H9 (cell line): Measurements from ENCODE around the gene ERVV-1. TPM values are rescaled to one million over a fixed set of nuclear protein-coding genes. Genes with fewer than 3 reads are reported as not detected.

Experiments used
- DNase-seq: peaks from one replicate; pipeline ENCODE4 v3.0.0-alpha.2; 2017
- H2AFZ ChIP-seq: one replicate; pipeline ENCODE4 v1.6.1; 2013; ENCODE audit warnings: mild to moderate bottlenecking, low read length, control low read depth, moderate library complexity
- H2AK5ac ChIP-seq: 2 replicates; pipeline ENCODE4 v1.6.1; 2013; ENCODE audit warnings: low read length, control low read depth, mixed read lengths; ENCODE audit not compliant: insufficient read length
- H2BK120ac ChIP-seq: one replicate; pipeline ENCODE4 v1.6.1; 2013; ENCODE audit warnings: low read depth, mild to moderate bottlenecking, low read length, control low read depth, inconsistent platforms; ENCODE audit not compliant: poor library complexity, severe bottlenecking
- H2BK12ac ChIP-seq: 2 replicates; pipeline ENCODE4 v1.6.1; 2013; ENCODE audit warnings: low read length, control low read depth, mixed read lengths, low read depth; ENCODE audit not compliant: insufficient read length
- H2BK15ac ChIP-seq: 2 replicates; pipeline ENCODE4 v1.6.1; 2013; ENCODE audit warnings: low read depth, low read length, control low read depth
- H2BK20ac ChIP-seq: one replicate; pipeline ENCODE4 v1.6.1; 2013; ENCODE audit warnings: low read depth, mild to moderate bottlenecking, low read length, control low read depth, inconsistent platforms; ENCODE audit not compliant: poor library complexity, severe bottlenecking
- H2BK5ac ChIP-seq: 2 replicates; pipeline ENCODE4 v1.6.1; 2013; ENCODE audit warnings: low read length, control low read depth, mixed read lengths; ENCODE audit not compliant: insufficient read length
- H3K14ac ChIP-seq: 2 replicates; pipeline ENCODE4 v1.6.1; 2013; ENCODE audit warnings: low read length, control low read depth; ENCODE audit not compliant: insufficient read depth
- H3K18ac ChIP-seq: 2 replicates; pipeline ENCODE4 v1.6.1; 2013; ENCODE audit warnings: low read depth, mild to moderate bottlenecking, mixed read lengths, low read length, control low read depth; ENCODE audit not compliant: insufficient read length
- H3K23ac ChIP-seq: 2 replicates; pipeline ENCODE4 v1.6.1; 2013; ENCODE audit warnings: low read length, control low read depth, mixed read lengths, low read depth; ENCODE audit not compliant: insufficient read length
- H3K23me2 ChIP-seq: 2 replicates; pipeline ENCODE4 v1.6.1; 2013; ENCODE audit warnings: low read depth, mild to moderate bottlenecking, mixed read lengths, low read length, control low read depth; ENCODE audit not compliant: insufficient read length, poor library complexity, severe bottlenecking
- H3K27ac ChIP-seq: 2 replicates; pipeline ENCODE4 v1.5.1; 2013; ENCODE audit warnings: low read length, control low read depth, mixed read lengths, low read depth; ENCODE audit not compliant: insufficient read length
- H3K27me3 ChIP-seq: 2 replicates; pipeline ENCODE4 v1.6.1; 2013; ENCODE audit warnings: low read length, control low read depth, inconsistent platforms; ENCODE audit not compliant: insufficient read depth
- H3K4ac ChIP-seq: 2 replicates; pipeline ENCODE4 v1.6.1; 2013; ENCODE audit warnings: low read depth, mild to moderate bottlenecking, control low read depth, inconsistent platforms, low read length, moderate library complexity
- H3K4me1 ChIP-seq: 2 replicates; pipeline ENCODE4 v1.6.1; 2013; ENCODE audit warnings: low read length, control low read depth, inconsistent platforms; ENCODE audit not compliant: insufficient read depth
- H3K4me2 ChIP-seq: 2 replicates; pipeline ENCODE4 v1.6.1; 2013; ENCODE audit warnings: low read length, control low read depth, mixed read lengths; ENCODE audit not compliant: insufficient read length, insufficient read depth
- H3K56ac ChIP-seq: 2 replicates; pipeline ENCODE4 v1.6.1; 2013; ENCODE audit warnings: low read depth, mild to moderate bottlenecking, mixed read lengths, low read length, control low read depth; ENCODE audit not compliant: insufficient read length
- H3K79me1 ChIP-seq: 2 replicates; pipeline ENCODE4 v1.6.1; 2013; ENCODE audit warnings: low read depth, mild to moderate bottlenecking, moderate library complexity, low read length, control low read depth, inconsistent platforms; ENCODE audit not compliant: insufficient read depth, poor library complexity, severe bottlenecking
- H3K79me2 ChIP-seq: 2 replicates; pipeline ENCODE4 v1.6.1; 2013; ENCODE audit warnings: low read length, control low read depth, inconsistent platforms; ENCODE audit not compliant: insufficient read depth
- H3K9ac ChIP-seq: 2 replicates; pipeline ENCODE4 v1.6.1; 2013; ENCODE audit warnings: low read length, control low read depth, mixed read lengths; ENCODE audit not compliant: insufficient read length; ENCODE audit errors: extremely low read depth
- H3K9me3 ChIP-seq: one replicate; pipeline ENCODE4 v1.6.1; 2013; ENCODE audit warnings: low read depth, low read length, inconsistent platforms; ENCODE audit not compliant: control insufficient read depth
- H3T11ph ChIP-seq: one replicate; pipeline ENCODE4 v1.6.1; 2013; ENCODE audit warnings: mild to moderate bottlenecking, low read length, control low read depth, inconsistent platforms
- H4K20me1 ChIP-seq: one replicate; pipeline ENCODE4 v1.6.1; 2013; ENCODE audit not compliant: control insufficient read depth, insufficient read length, insufficient read depth
- H4K5ac ChIP-seq: 2 replicates; pipeline ENCODE4 v1.6.1; 2013; ENCODE audit warnings: low read depth, mild to moderate bottlenecking, mixed read lengths, low read length, control low read depth; ENCODE audit not compliant: insufficient read length
- H4K8ac ChIP-seq: replicated peaks from 2 replicates; pipeline ENCODE4 v1.6.1; 2013; ENCODE audit warnings: low read length, control low read depth, mixed read lengths, low read depth; ENCODE audit not compliant: insufficient read length
- H4K91ac ChIP-seq: 2 replicates; pipeline ENCODE4 v1.6.1; 2013; ENCODE audit warnings: low read depth, mild to moderate bottlenecking, moderate library complexity, mixed read lengths, low read length, control low read depth; ENCODE audit not compliant: insufficient read length
- H3K27ac Mint-ChIP-seq, 3 experiments: 2 replicates in 2 of 3; 3 replicates in 1 of 3; pipeline ENCODE4 v1.8.0; 2020 to 2021; ENCODE audit warnings: mixed read lengths in 3 of 3, mild to moderate bottlenecking in 1 of 3, moderate library complexity in 1 of 3
- H3K27me3 Mint-ChIP-seq: 2 replicates; pipeline ENCODE4 v1.8.0; 2021; ENCODE audit warnings: low read depth, mild to moderate bottlenecking, moderate library complexity, mixed read lengths
- H3K36me3 Mint-ChIP-seq, 3 experiments: 2 replicates in 2 of 3; 3 replicates in 1 of 3; pipeline ENCODE4 v1.8.0; 2020 to 2021; ENCODE audit warnings: low read depth in 3 of 3, mixed read lengths in 3 of 3; ENCODE audit not compliant: insufficient read depth in 1 of 3
- H3K4me1 Mint-ChIP-seq, 2 experiments: 2 replicates each; pipeline ENCODE4 v1.8.0; 2020; ENCODE audit warnings: mixed read lengths in 2 of 2
- H3K4me3 Mint-ChIP-seq, 2 experiments: 2 replicates in 1 of 2; 3 replicates in 1 of 2; pipeline ENCODE4 v1.8.0; 2020 to 2021; ENCODE audit warnings: mild to moderate bottlenecking in 2 of 2, mixed read lengths in 2 of 2, moderate library complexity in 1 of 2
- H3K9me3 Mint-ChIP-seq, 2 experiments: 2 replicates in 1 of 2; 3 replicates in 1 of 2; pipeline ENCODE4 v1.8.0; 2020; ENCODE audit warnings: mild to moderate bottlenecking in 2 of 2, mixed read lengths in 2 of 2, moderate library complexity in 1 of 2
- CTCF ChIP-seq: fragments of 200-600 bp; sonication (generic); conservative IDR thresholded peaks from 3 replicates; pipeline ENCODE4 v1.8.0; 2021; ENCODE audit warnings: antibody characterized with exemption, mild to moderate bottlenecking
- WGBS: extraction: QIAGEN DNeasy Blood & Tissue Kit; methylation state at CpG from one replicate; pipeline ENCODE4 v1.1.7; 2013; ENCODE audit warnings: missing lambda C conversion rate, low lambda C conversion rate, mixed read lengths; ENCODE audit not compliant: insufficient read length; ENCODE audit errors: extremely low coverage; 5-methylcytosine and 5-hydroxymethylcytosine counted together
- total RNA-seq: library from RNA; stranded (reverse); gene quantifications from 2 replicates; pipeline ENCODE4 v1.2.1, GENCODE V29; 2021

ERVV-1 gene
- total RNA-seq, 1 experiment from 2014 or later: not detected

DNA sequence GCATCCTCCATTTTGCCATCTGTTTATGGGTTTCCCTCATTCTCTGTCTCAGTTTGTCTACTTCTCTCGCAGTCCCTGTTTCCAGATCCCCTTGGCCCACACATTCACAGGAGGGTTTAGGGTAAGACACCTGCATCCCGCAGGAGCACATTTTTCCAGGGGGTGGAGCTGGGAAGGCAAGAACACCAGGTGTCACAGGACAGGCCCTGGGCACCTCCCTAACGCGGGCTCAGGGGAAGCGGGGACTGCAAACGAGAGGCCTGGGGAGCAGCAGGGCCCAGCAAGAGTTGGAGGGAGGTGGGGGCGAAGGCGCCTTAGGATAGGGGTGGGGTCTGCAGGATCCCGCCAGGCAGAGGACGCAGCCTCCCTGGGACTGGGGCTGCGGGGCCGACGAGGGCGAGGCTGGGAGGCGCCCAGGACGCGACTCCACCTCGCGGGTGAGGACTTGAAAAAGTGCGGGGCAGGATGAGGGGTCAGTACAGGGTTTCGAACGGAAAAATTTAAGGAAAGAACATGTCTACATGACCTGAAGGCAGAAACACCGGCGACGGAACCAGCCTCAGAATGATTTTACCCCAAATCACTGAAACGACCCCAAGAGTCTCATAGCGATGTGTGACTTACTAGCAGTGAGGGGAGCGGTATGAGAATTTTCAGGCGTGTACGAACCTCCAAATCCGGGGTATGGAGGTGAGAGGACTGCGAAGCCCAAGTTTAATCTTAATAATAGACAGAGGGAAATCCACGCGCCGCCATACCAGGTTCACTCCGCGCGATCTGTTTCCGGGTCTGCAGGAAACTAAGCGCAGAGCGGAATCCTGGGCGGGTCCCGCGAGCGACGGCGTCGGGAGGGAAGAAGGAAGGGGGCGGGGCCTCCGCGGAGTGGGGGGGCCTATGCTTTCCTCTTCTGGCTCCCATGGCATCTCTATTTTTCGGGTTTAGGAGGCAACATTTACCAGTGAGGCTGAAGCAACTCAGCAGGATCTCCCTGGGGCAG, 23.7 kb downstream of the ERVV-1 start:
- Histone ChIP-seq H4K8ac (no peak overlapping the region), H3K56ac (no peak overlapping the region), H2BK12ac (no peak overlapping the region), H3K27ac (no peak overlapping the region), H2BK15ac (no peak overlapping the region), H4K5ac (no peak overlapping the region), H2BK20ac (no peak overlapping the region), H3K23ac (no peak overlapping the region), H3K14ac (no peak overlapping the region), H3K23me2 (peaks cover 5% of the 10 kb centered on the region), H3K9ac (no peak overlapping the region), H4K20me1 (no peaks in the 10 kb centered on the region), H3K79me1 (no peaks in the 10 kb centered on the region), H3K4me2 (no peak overlapping the region), H3K4ac (no peak overlapping the region), H3K4me1 (no peaks in the 10 kb centered on the region), H3K27me3 (no peaks in the 10 kb centered on the region), H3K79me2 (no peaks in the 10 kb centered on the region), H3T11ph (no peak overlapping the region), H2BK5ac (no peak overlapping the region), H2AK5ac (no peak overlapping the region), H2AFZ (peak overlapping the region; percentile 88), H3K9me3 (no peaks in the 10 kb centered on the region), H2BK120ac (no peak overlapping the region), H3K18ac (no peak overlapping the region), H4K91ac (no peak overlapping the region)
- Mint-ChIP-seq H3K4me1 (peaks cover 4 to 5% of the 10 kb centered on the region in 2 experiments; a peak in 3 of 4 replicates), H3K36me3 (no peaks in the 10 kb centered on the region), H3K27ac (peak overlapping the region in 2 of 3 experiments; percentile 2 to 17; a peak in 1 of 7 replicates), H3K4me3 (peak overlapping the region; percentile 75 to 76), H3K9me3 (peaks cover 0 to 8% of the 10 kb centered on the region in 2 experiments; a peak in 3 of 5 replicates), H3K27me3 (peaks cover 13% of the 10 kb centered on the region)
- WGBS: no CpG with 5 or more reads among the region's 52 CpGs
- no peak for TF ChIP-seq CTCF
- DNase-seq: peak; percentile 58
